M059J (cell line): ENCODE results near the gene BBLN. TPM values are rescaled to one million over a fixed set of nuclear protein-coding genes. Genes with fewer than 3 reads are reported as not detected.

Source experiments
- total RNA-seq: library from RNA; depleted of rRNA; stranded (reverse); fragments of >200 nt; shearing (Covaris generic); gene quantifications from 2 replicates; pipeline ENCODE4 v1.2.3, GENCODE V29; 2014; rRNA removed

Gene BBLN
- total RNA-seq, 1 experiment from 2014 or later: 289 TPM

Other genes starting within 250 kb of the BBLN start
- gene ST6GALNAC4, start 243.2 kb upstream of the BBLN start, total RNA-seq: 12.2 and 12.6 TPM in 2 replicates
- gene PIP5KL1, start 229.5 kb upstream of the BBLN start, total RNA-seq: 1.6 TPM in 1 of 2 replicates, not detected in the other
- 53.8 and 77.2 TPM in 2 replicates for gene DPM2, start 222.4 kb upstream of the BBLN start, total RNA-seq
- 4.3 and 35.5 TPM in 2 replicates for gene EEIG1, start 179.3 kb upstream of the BBLN start, total RNA-seq
- gene NAIF1, start 92.9 kb upstream of the BBLN start, total RNA-seq: 10.5 and 13.7 TPM in 2 replicates
- gene SLC25A25, start 92.0 kb upstream of the BBLN start, total RNA-seq: 8.7 and 19.8 TPM in 2 replicates
- 34.9 and 53.8 TPM in 2 replicates for gene PTGES2, start 32.5 kb upstream of the BBLN start, total RNA-seq
- 0.42 TPM in 1 of 2 replicates, not detected in the other for gene LCN2, start 10.8 kb upstream of the BBLN start, total RNA-seq
- gene CIZ1, start 31.3 kb downstream of the BBLN start, total RNA-seq: 50.2 and 52.4 TPM in 2 replicates
- gene DNM1, start 43.1 kb downstream of the BBLN start, total RNA-seq: 14.0 and 18.3 TPM in 2 replicates
- gene GOLGA2, start 115.7 kb downstream of the BBLN start, total RNA-seq: 82.9 and 119 TPM in 2 replicates
- gene SWI5, start 116.0 kb downstream of the BBLN start, total RNA-seq: 61.4 and 68.8 TPM in 2 replicates
- gene TRUB2, start 162.2 kb downstream of the BBLN start, total RNA-seq: 12.4 and 19.2 TPM in 2 replicates
- gene COQ4, start 162.6 kb downstream of the BBLN start, total RNA-seq: 54.8 and 59.2 TPM in 2 replicates
- 21.3 and 23.7 TPM in 2 replicates for gene SLC27A4, start 180.3 kb downstream of the BBLN start, total RNA-seq
- 40.8 and 50.7 TPM in 2 replicates for gene URM1, start 211.1 kb downstream of the BBLN start, total RNA-seq